Measurements from ENCODE around the gene GCH1. TPM values are rescaled to one million over a fixed set of nuclear protein-coding genes. Genes with fewer than 3 reads are reported as not detected.

The GCH1 gene
- total RNA-seq, 1 experiment from 2014 or later, result 16.7 TPM

- Histone ChIP-seq H3K27me3 (ENCODE audit: insufficient read depth, low read length) (no peaks in the 10 kb centered on the region), H3K9ac (ENCODE audit: low read length) (no peak overlapping the region), H3K4me1 (ENCODE audit: control insufficient read depth in 1 of 2, insufficient read depth in 2 of 2, low read length in 2 of 2) (no peaks in the 10 kb centered on the region), H3K36me3 (ENCODE audit: control insufficient read depth in 1 of 2, insufficient read depth in 2 of 2, low read length in 2 of 2) (no peaks in the 10 kb centered on the region), H4K20me1 (ENCODE audit: insufficient read depth) (no peaks in the 10 kb centered on the region), H3K79me2 (ENCODE audit: insufficient read depth, low read length) (no peaks in the 10 kb centered on the region), H3K4me3 (replicated peaks in 1 of 2; ENCODE audit: low read depth in 1 of 2, low read length in 2 of 2) (no peak overlapping the region), H3K4me2 (ENCODE audit: low read length) (no peak overlapping the region), H3K9me3 (ENCODE audit: control insufficient read depth in 1 of 2, insufficient read depth in 1 of 2, low read depth in 1 of 2, low read length in 2 of 2) (no peaks in the 10 kb centered on the region), H2AFZ (ENCODE audit: low read depth, low read length, poor library complexity, severe bottlenecking) (no peak overlapping the region), H3K27ac (ENCODE audit: low read depth, low read length) (no peak overlapping the region), H3K9me2 (ENCODE audit: insufficient read depth) (no peaks in the 10 kb centered on the region)
- no peak for ATAC-seq
- BruUV-seq (replicated peaks), result no TSS peak
- intact Hi-C loops (cut with micrococcal nuclease), result no loop called here
- RAD21 ChIA-PET (ENCODE audit: low non-redundant PET in 1 of 2, low total read pairs in 2 of 2, uncharacterized antibody in 2 of 2, unreplicated experiment in 2 of 2), result no interaction called here
- DNase-seq (ENCODE audit: low read depth, low spot score), result no peak
- TF ChIP-seq CEBPB (IDR thresholded peaks at IDR 0.05; ENCODE audit: low read depth) (no peak), MAX (IDR thresholded peaks at IDR 0.05) (no peak), ELF1 (IDR thresholded peaks at IDR 0.05; ENCODE audit: borderline replicate concordance, low read depth) (no peak), RAD21 (IDR thresholded peaks at IDR 0.05; ENCODE audit: low read depth) (no peak), JUND (IDR thresholded peaks at IDR 0.05) (no peak), YY1 (IDR thresholded peaks at IDR 0.05; ENCODE audit: extremely low read depth, insufficient replicate concordance, low read depth, low read length) (no peak), SRF (IDR thresholded peaks at IDR 0.05; ENCODE audit: low read depth) (no peak), EGR1 (IDR thresholded peaks at IDR 0.05; ENCODE audit: low read depth) (no peak), POLR2A (IDR thresholded peaks at IDR 0.05; ENCODE audit: borderline replicate concordance, extremely low read depth, insufficient read depth, insufficient read length) (no peak), ZFX (IDR thresholded peaks at IDR 0.05) (no peak), CBX3 (IDR thresholded peaks at IDR 0.05; ENCODE audit: low read depth) (no peak), ZBTB33 (IDR thresholded peaks at IDR 0.05; ENCODE audit: extremely low read depth, insufficient replicate concordance, low read length) (no peak), CTCF (IDR thresholded peaks at IDR 0.05 in 2 of 3, conservative IDR thresholded peaks at IDR 0.05 in 1 of 3; ENCODE audit: borderline replicate concordance in 1 of 3, insufficient read depth in 1 of 3, low read depth in 2 of 3, low read length in 2 of 3) (no peak), FOSL1 (IDR thresholded peaks at IDR 0.05; ENCODE audit: low read depth) (no peak), EZH2phosphoT487 (IDR thresholded peaks at IDR 0.05; ENCODE audit: borderline replicate concordance) (no peak), REST (IDR thresholded peaks at IDR 0.05; ENCODE audit: low read depth) (no peak)
- POLR2A ChIA-PET, result no interaction called here
- CTCF ChIA-PET, result no interaction called here
Observed at GRCh38 chr14:54838931-54839512, 63.6 kb downstream of the GCH1 start.
